T-cell (primary cell): ENCODE results near the gene FADS2. TPM values are rescaled to one million over a fixed set of nuclear protein-coding genes. Genes with fewer than 3 reads are reported as not detected.

Experiments used
- ATAC-seq, 4 experiments: fragments of 200-7000 bp in 3 of 4; fragments of 150-1000 bp in 1 of 4; cut with Tn5 transposase; replicated peaks in 1 of 4; 1 replicate in 3 of 4; 2 replicates in 1 of 4; pipeline ENCODE4 v1.10.0; 2021; ENCODE audit warnings: moderate library complexity in 3 of 4, mild to moderate bottlenecking in 2 of 4, moderate number of reproducible peaks in 1 of 4
- CTCF ChIA-PET, 2 donors: fragments of 300-600 bp; sonication (Branson Sonifier 250); formaldehyde crosslinking; loops; one replicate each; lab custom pipeline; 2022; ENCODE audit warnings: antibody characterized with exemption in 2 of 2; lab: Charles Lee
- POLR2A ChIA-PET, 2 donors: fragments of 300-600 bp; sonication (Branson Sonifier 250); formaldehyde crosslinking; loops; one replicate each; lab custom pipeline; 2022; ENCODE audit warnings: antibody characterized with exemption in 2 of 2; lab: Charles Lee
- DNase-seq, 35 experiments: peaks; one replicate each; pipeline versions ENCODE4 v3.0.0 to v3.0.0-alpha.2; 2013 to 2023
- H3K27ac ChIP-seq: one replicate; pipeline ENCODE4 v1.5.1; 2013; ENCODE audit warnings: low read length
- H3K27me3 ChIP-seq, 2 experiments: replicated peaks in 1 of 2; 1 replicate in 1 of 2; 2 replicates in 1 of 2; pipeline versions ENCODE4 v1.6.1 to v1.7.0; 2013; ENCODE audit warnings: low read length in 1 of 2, mixed read lengths in 1 of 2; ENCODE audit not compliant: control insufficient read depth in 2 of 2, insufficient read depth in 2 of 2; ENCODE audit errors: extremely low read depth in 1 of 2
- H3K36me3 ChIP-seq, 2 donors: 1 replicate in 1 of 2; 2 replicates in 1 of 2; pipeline versions ENCODE4 v1.6.1 to v1.7.0; 2013; ENCODE audit warnings: low read length in 1 of 2; ENCODE audit not compliant: control insufficient read depth in 2 of 2, insufficient read depth in 1 of 2; ENCODE audit errors: extremely low read depth in 1 of 2
- H3K4me1 ChIP-seq, 2 experiments: 1 replicate in 1 of 2; 2 replicates in 1 of 2; pipeline versions ENCODE4 v1.6.1 to v1.7.0; 2013; ENCODE audit warnings: low read length in 2 of 2, mixed read lengths in 1 of 2; ENCODE audit not compliant: insufficient read depth in 2 of 2, control insufficient read depth in 1 of 2; ENCODE audit errors: extremely low read depth in 1 of 2
- H3K4me3 ChIP-seq, 2 donors: 1 replicate in 1 of 2; 2 replicates in 1 of 2; pipeline versions ENCODE4 v1.5.1 to v1.7.0; 2013; ENCODE audit warnings: mild to moderate bottlenecking in 2 of 2, low read length in 1 of 2, moderate library complexity in 1 of 2; ENCODE audit not compliant: control insufficient read depth in 1 of 2; ENCODE audit errors: extremely low read depth in 1 of 2
- H3K9me3 ChIP-seq: 2 replicates; pipeline ENCODE4 v1.7.0; 2013
- H3K27ac Mint-ChIP-seq, 2 donors: one replicate each; pipeline ENCODE4 v1.8.0; 2020 to 2021; ENCODE audit warnings: mild to moderate bottlenecking in 2 of 2, mixed read lengths in 2 of 2
- H3K27me3 Mint-ChIP-seq, 2 donors: one replicate each; pipeline ENCODE4 v1.8.0; 2021 to 2022; ENCODE audit warnings: mixed read lengths in 2 of 2
- H3K36me3 Mint-ChIP-seq: one replicate; pipeline ENCODE4 v1.8.0; 2021; ENCODE audit warnings: mixed read lengths
- H3K4me1 Mint-ChIP-seq, 3 donors: one replicate each; pipeline ENCODE4 v1.8.0; 2020 to 2022; ENCODE audit warnings: mixed read lengths in 3 of 3, mild to moderate bottlenecking in 1 of 3
- H3K4me3 Mint-ChIP-seq, 3 donors: one replicate each; pipeline ENCODE4 v1.8.0; 2020 to 2022; ENCODE audit warnings: mild to moderate bottlenecking in 3 of 3, mixed read lengths in 3 of 3, moderate library complexity in 3 of 3
- H3K9me3 Mint-ChIP-seq, 3 donors: one replicate each; pipeline ENCODE4 v1.8.0; 2020 to 2022; ENCODE audit warnings: mixed read lengths in 3 of 3
- WGBS: methylation state at CpG from one replicate; pipeline ENCODE4 v1.1.5; 2013; ENCODE audit warnings: missing lambda C conversion rate; ENCODE audit not compliant: insufficient coverage; 5-methylcytosine and 5-hydroxymethylcytosine counted together
- total RNA-seq, 35 experiments: library from RNA in 6 of 35; stranded (reverse) in 6 of 35; fragments of 120-200 nt in 1 of 35; gene quantifications; one replicate each; pipeline versions ENCODE4 v1.2.1 to v1.2.4 and lab custom pipeline; 2013 to 2026

The FADS2 gene
- total RNA-seq, 5 donors from 2014 or later (not counting 1 experiment from before 2014, with no cell fraction given): 1.9 to 20.9 (median 2.7) TPM

DNA sequence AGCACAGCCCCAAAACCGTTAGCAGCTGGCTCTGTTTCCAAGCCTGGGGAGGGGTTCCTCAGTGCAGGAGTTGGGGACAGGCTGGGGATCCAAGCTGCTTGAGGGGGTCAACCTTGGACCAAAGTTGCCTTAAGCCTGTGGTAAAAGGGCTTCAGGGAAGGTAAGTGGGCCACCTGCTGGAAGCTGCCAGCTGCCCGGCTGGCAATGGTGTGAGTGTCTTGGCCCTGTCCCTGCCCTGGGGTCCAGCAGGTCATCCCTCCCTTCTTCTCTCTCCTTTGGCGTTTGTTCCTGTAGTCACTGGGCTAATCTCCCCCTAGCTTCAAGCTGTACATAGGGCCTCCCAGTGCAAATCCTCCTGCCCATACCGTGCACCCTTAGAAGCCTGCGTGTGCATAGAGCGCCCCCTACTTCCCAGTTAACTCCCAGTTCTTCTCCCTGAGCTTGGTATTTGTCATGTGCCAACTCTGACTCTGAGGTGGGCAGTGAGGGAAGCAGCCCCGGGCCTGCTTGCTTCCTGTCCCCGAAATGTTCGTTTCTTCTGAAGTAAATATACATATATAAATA lies 40.1 kb upstream of the FADS2 start:
- peaks cover 21 to 31% (median 29%) of the 10 kb centered on the region in 3 donors for H3K4me1 Mint-ChIP-seq
- DNase-seq (peak in 1 of 35 experiments; percentile 29), ATAC-seq (no peak)
- ChIA-PET CTCF (interaction anchor here in 1 of 2 donors (1.0 kb wide), 1 partner anchor 10 kb away, joined by 5 read pairs; no protein-coding TSS in a partner anchor), POLR2A (no interaction called here)
- H3K27me3 ChIP-seq: no peaks in the 10 kb centered on the region
- H3K27ac Mint-ChIP-seq: no peak overlapping the region
- H3K27me3 Mint-ChIP-seq: no peaks in the 10 kb centered on the region
- H3K27ac ChIP-seq: no peak overlapping the region
- no peak overlapping the region for H3K4me3 Mint-ChIP-seq
- no peaks in the 10 kb centered on the region for H3K9me3 Mint-ChIP-seq
- peaks cover 38% of the 10 kb centered on the region for H3K36me3 Mint-ChIP-seq
- no peak overlapping the region for H3K4me3 ChIP-seq
- H3K9me3 ChIP-seq: no peaks in the 10 kb centered on the region
- 92% methylated on average over 2 of the region's 9 CpGs for WGBS
- H3K36me3 ChIP-seq: peaks cover 29 to 59% of the 10 kb centered on the region in 2 donors
- peaks cover 3 to 18% of the 10 kb centered on the region in 2 experiments for H3K4me1 ChIP-seq

DNA sequence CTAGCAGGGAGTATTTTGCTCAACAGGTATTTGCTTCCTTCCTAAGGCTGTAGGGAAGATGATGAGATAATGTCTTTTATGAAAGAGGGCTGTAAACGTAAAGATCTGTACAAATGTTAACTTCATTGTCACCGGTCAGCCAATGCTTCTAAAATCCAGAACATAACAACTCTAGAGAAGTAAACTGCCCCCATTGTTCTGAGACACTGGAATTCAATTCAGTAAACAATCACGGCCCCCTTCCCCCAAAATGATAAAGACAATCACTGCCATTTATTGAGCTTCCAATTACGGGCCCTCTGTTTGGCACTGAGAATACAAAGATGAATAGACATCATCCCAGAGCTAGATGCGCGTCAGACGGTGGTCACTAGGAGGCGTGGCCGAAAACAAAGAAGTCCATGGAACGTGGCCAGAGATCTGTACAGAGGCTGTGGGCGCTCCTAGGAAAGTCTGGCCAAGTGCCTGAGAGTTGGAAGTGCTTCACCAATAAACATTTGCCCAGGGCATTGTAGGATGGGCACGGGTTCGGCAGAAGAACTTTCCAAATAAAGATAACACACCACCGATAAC lies 36.3 kb upstream of the FADS2 start:
- Mint-ChIP-seq H3K4me3 (peak overlapping the region; percentile 83 to 98 (median 89)), H3K36me3 (peaks cover 26% of the 10 kb centered on the region), H3K27me3 (no peaks in the 10 kb centered on the region), H3K27ac (peak overlapping the region; percentile 95 to 98), H3K9me3 (no peaks in the 10 kb centered on the region), H3K4me1 (peaks cover 27 to 38% (median 33%) of the 10 kb centered on the region in 3 donors)
- Histone ChIP-seq H3K4me3 (peak overlapping the region; percentile 73 to 76), H3K27me3 (no peaks in the 10 kb centered on the region), H3K4me1 (peaks cover 8 to 25% of the 10 kb centered on the region in 2 experiments), H3K9me3 (no peaks in the 10 kb centered on the region), H3K27ac (peak overlapping the region; percentile 94), H3K36me3 (peaks cover 13 to 39% of the 10 kb centered on the region in 2 donors)
- WGBS: 0% methylated on average over 8 of the region's 14 CpGs
- ChIA-PET POLR2A (interaction anchor here (0.6 to 0.7 kb wide), 2 partner anchors 11 to 26 kb away, joined by 3 to 4 read pairs; no protein-coding TSS in a partner anchor), CTCF (interaction anchor here (0.6 to 1.9 kb wide), 3 partner anchors 23 to 546 kb away, joined by 3 to 7 read pairs (median 3); partner anchors contain the start of gene ASRGL1 (in 1 of the 2))
- ATAC-seq (peak in 3 of 4 experiments; percentile 1 to 12 (median 6)), DNase-seq (peak in 19 of 35 experiments; percentile 20 to 62 (median 38))

DNA sequence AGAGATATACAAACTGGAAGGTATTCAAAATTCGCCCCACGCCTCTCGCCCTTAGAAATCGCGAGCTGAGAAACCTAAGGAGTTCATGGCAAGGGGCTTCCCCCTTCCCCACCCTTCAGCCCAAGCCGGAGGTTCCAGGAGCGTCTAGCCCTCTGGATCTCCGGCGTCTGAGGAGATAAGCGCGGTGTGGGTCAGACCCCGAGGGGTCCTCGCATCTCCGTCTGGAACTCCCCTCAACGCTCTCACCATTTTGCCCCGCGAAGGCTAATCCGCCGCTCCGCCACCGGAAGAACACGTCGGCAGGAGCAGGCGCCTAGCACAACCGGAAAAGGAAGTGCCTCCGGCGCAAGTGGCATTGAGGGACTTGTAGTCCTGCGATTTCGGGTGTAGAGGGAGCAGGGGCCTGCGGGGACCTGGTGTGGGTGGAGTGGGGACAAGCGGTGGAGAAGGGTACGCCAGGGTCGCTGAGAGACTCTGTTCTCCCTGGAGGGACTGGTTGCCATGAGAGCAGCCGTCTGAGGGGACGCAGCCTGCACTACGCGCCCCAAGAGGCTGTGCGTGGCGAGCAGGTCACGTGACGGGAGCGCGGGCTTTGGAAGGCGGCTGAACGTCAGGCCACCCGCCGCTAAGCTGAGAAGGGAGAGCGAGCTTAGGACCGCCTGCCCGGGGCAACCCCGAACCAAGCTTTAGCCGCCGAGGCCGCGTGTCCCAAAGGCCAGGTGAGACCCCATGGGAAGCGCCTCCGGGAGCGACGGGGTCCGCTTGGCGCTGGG lies 35.6 kb upstream of the FADS2 start, which contains the start of the genes FEN1 and TMEM258:
Gene FEN1 (plus strand): TSS at position 602 of the 773 bp plus-strand sequence. CDS start 2,451 bp downstream, outside the sequence.
Gene TMEM258 (minus strand): TSS at position 290 of the 773 bp plus-strand sequence. CDS start 41 bp downstream, at position 249.
- ATAC-seq (peak; percentile 90 to 94 (median 93)), DNase-seq (peak; percentile 79 to 91 (median 83))
- H3K4me1 Mint-ChIP-seq: peaks cover 27 to 43% (median 40%) of the 10 kb centered on the region in 3 donors
- H3K27me3 ChIP-seq: no peaks in the 10 kb centered on the region
- H3K4me3 Mint-ChIP-seq: peak within 1 kb of the TSS; percentile 83 to 98 (median 89)
- under 1% methylated on average over 55 of the region's 61 CpGs for WGBS
- H3K4me3 ChIP-seq: peak within 1 kb of the TSS; percentile 73 to 76
- peaks cover 8 to 25% of the 10 kb centered on the region in 2 experiments for H3K4me1 ChIP-seq
- no peaks in the 10 kb centered on the region for H3K27me3 Mint-ChIP-seq
- H3K27ac ChIP-seq: peak within 1 kb of the TSS; percentile 94
- peak within 1 kb of the TSS; percentile 95 to 98 for H3K27ac Mint-ChIP-seq
- H3K36me3 ChIP-seq: peaks cover 6 to 33% of the 10 kb centered on the region in 2 donors
- no peaks in the 10 kb centered on the region for H3K9me3 ChIP-seq
- no peaks in the 10 kb centered on the region for H3K9me3 Mint-ChIP-seq
- ChIA-PET POLR2A (interaction anchor here (0.6 to 0.8 kb wide), 5 partner anchors 9 to 750 kb away, joined by 3 to 6 read pairs (median 3); partner anchors contain the start of gene BEST1 (in 1 of the 2)), CTCF (interaction anchor here (0.5 to 2.1 kb wide), 9 partner anchors 9 to 545 kb away, joined by 3 to 8 read pairs (median 4); partner anchors contain the start of gene ASRGL1 (in 1 of the 2))
- peaks cover 26% of the 10 kb centered on the region for H3K36me3 Mint-ChIP-seq

DNA sequence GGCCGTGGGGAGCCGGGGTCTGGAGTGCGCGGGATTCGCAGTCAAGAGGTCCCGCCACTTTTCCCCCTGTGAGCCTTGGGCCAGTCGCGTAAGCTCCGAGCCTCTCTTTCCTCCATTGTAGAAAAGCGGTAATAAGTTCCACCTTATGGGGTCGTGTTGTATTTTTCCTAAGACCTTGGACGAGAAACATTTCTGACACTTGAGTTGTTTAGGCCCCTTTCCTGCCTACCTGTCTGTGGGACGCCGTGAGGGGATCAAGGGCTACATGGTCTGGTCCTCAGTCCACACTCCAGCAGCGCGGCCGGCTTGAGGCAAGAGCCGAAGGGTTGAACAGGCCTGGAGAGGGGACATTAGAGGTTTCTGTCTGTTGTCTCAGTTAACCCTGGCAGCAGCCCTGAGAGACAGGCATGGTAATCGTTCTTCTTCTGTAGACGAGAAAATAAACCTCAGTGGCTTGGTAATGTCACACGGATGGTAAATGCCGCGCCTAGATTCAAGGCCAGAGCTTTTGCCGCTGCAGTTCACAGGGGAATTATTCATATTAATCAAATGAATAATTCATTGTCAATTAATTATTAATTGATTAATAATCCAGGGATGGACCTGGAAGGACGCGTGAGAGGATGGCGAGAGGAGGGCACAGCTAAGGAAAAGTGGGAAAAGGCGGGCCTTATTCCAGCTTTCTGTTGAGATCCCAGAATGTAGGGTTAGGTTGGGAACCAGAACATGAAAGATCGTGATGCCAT lies 34.8 kb upstream of the FADS2 start:
- ATAC-seq: peak in 3 of 4 experiments; percentile 1 to 16 (median 14)
- POLR2A ChIA-PET: interaction anchor here (0.6 to 0.8 kb wide), 4 partner anchors 8 to 749 kb away, joined by 3 to 6 read pairs (median 3); partner anchors contain the start of gene BEST1 (in 1 of the 2)
- Histone ChIP-seq H3K27me3 (no peaks in the 10 kb centered on the region), H3K4me1 (peaks cover 8 to 25% of the 10 kb centered on the region in 2 experiments), H3K9me3 (no peaks in the 10 kb centered on the region), H3K27ac (peak overlapping the region; percentile 94), H3K4me3 (peak overlapping the region; percentile 73 to 76), H3K36me3 (peaks cover under 1 to 25% of the 10 kb centered on the region in 2 donors)
- CTCF ChIA-PET: interaction anchor here (0.5 to 2.1 kb wide), 7 partner anchors 8 to 545 kb away, joined by 3 to 9 read pairs (median 6); partner anchors contain the start of gene ASRGL1 (in 1 of the 2)
- H3K9me3 Mint-ChIP-seq: no peaks in the 10 kb centered on the region
- peak overlapping the region; percentile 83 to 98 (median 89) for H3K4me3 Mint-ChIP-seq
- no peaks in the 10 kb centered on the region for H3K27me3 Mint-ChIP-seq
- H3K4me1 Mint-ChIP-seq: peaks cover 27 to 43% (median 40%) of the 10 kb centered on the region in 3 donors
- H3K36me3 Mint-ChIP-seq: peaks cover 23% of the 10 kb centered on the region
- H3K27ac Mint-ChIP-seq: peak overlapping the region; percentile 49 to 98
- DNase-seq: no peak
- WGBS: 7% methylated on average over 19 of the region's 29 CpGs

DNA sequence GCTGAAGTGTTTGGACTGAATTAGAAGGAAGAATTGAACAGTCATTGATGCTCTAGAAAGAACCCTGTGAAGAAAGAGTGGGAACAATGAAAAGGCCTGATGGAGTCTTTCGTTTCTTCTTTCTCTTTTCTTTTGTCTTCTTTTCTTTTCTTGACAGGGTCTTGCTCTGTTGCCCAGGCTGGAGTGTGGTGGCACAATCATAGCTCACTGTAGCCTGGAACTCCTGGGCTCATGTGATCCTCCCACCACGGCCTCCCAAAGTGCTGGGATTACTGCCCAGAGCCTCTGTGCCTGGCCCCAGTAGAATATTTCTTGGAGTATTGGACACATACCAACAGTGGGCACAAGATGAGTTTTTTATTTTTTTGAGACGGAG lies 34.3 kb upstream of the FADS2 start:
- H3K27ac Mint-ChIP-seq: no peak overlapping the region
- peaks cover 27 to 42% (median 40%) of the 10 kb centered on the region in 3 donors for H3K4me1 Mint-ChIP-seq
- H3K9me3 Mint-ChIP-seq: no peaks in the 10 kb centered on the region
- no peaks in the 10 kb centered on the region for H3K9me3 ChIP-seq
- H3K27me3 ChIP-seq: no peaks in the 10 kb centered on the region
- ATAC-seq (no peak), DNase-seq (no peak)
- no peak overlapping the region for H3K4me3 ChIP-seq
- WGBS: 60% methylated on average over 2 of the region's 3 CpGs
- peaks cover 0 to 20% of the 10 kb centered on the region in 2 donors for H3K36me3 ChIP-seq
- CTCF ChIA-PET: interaction anchor here (0.5 to 2.1 kb wide), 4 partner anchors 103 to 314 kb away, joined by 3 to 9 read pairs (median 4); no protein-coding TSS in a partner anchor
- H3K4me3 Mint-ChIP-seq: peak overlapping the region; percentile 83 to 98 (median 89)
- no peaks in the 10 kb centered on the region for H3K27me3 Mint-ChIP-seq
- peaks cover 20% of the 10 kb centered on the region for H3K36me3 Mint-ChIP-seq
- H3K27ac ChIP-seq: no peak overlapping the region
- POLR2A ChIA-PET: interaction anchor here in 1 of 2 donors (0.6 kb wide), 1 partner anchor 172 kb away, joined by 3 read pairs; no protein-coding TSS in a partner anchor
- peaks cover 8 to 25% of the 10 kb centered on the region in 2 experiments for H3K4me1 ChIP-seq
